ENCODE results near the gene TRAF5. TPM values are rescaled to one million over a fixed set of nuclear protein-coding genes. Genes with fewer than 3 reads are reported as not detected.

The TRAF5 gene
- total and polyA plus RNA-seq, 4 donors: 0.68 to 3.3 (median 1.6) TPM

DNA sequence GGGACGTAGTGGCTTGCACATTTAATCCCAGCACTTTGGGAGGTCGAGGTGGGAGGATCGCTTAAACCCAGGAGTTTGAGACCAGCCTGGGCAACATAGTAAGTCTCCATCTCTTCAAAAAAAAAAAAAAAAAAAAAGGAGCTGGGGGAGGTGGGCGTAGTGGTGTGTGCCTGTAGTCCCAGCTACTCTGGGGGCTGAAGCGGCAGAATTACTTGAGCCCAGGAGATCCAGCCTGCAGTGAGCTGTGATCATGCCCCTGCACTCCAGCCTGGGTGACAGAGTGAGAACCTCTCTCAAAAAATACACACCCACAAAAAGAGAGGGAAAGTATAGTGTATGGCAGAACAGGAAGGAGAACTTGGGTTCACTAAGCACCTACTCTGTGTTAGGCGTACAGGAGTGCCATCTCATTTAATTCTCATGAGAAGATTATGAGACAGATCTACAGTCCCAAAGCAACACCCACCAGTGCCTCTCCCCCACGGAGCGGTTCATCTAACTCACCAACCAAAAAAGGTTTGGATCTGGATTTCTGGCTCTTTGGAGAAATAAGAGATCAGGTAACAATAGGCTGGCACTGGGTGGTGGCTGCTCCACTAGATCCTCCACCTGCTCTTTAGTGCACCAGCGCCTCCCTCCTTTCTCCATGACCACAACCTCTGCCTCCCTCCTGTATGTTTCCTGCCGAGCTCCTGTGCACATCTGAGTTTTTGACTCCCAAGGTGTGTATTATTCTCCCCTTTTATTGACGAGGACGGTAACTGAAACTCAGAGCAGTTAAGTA, 1.4 kb upstream of the TRAF5 start (continued):
- TF ChIP-seq, protein P1, sequence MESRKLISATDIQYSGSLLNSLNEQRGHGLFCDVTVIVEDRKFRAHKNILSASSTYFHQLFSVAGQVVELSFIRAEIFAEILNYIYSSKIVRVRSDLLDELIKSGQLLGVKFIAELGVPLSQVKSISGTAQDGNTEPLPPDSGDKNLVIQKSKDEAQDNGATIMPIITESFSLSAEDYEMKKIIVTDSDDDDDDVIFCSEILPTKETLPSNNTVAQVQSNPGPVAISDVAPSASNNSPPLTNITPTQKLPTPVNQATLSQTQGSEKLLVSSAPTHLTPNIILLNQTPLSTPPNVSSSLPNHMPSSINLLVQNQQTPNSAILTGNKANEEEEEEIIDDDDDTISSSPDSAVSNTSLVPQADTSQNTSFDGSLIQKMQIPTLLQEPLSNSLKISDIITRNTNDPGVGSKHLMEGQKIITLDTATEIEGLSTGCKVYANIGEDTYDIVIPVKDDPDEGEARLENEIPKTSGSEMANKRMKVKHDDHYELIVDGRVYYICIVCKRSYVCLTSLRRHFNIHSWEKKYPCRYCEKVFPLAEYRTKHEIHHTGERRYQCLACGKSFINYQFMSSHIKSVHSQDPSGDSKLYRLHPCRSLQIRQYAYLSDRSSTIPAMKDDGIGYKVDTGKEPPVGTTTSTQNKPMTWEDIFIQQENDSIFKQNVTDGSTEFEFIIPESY (IDR thresholded peaks at IDR 0.05): no peak
- TF ChIP-seq FOXA2 (IDR thresholded peaks at IDR 0.05) (no peak), SP1 (IDR thresholded peaks at IDR 0.05) (no peak), HNF4A (conservative IDR thresholded peaks at IDR 0.05) (no peak), GABPA (IDR thresholded peaks at IDR 0.05 in 1 of 2, conservative IDR thresholded peaks at IDR 0.05 in 1 of 2) (no peak), ATF3 (IDR thresholded peaks at IDR 0.05) (no peak)

DNA sequence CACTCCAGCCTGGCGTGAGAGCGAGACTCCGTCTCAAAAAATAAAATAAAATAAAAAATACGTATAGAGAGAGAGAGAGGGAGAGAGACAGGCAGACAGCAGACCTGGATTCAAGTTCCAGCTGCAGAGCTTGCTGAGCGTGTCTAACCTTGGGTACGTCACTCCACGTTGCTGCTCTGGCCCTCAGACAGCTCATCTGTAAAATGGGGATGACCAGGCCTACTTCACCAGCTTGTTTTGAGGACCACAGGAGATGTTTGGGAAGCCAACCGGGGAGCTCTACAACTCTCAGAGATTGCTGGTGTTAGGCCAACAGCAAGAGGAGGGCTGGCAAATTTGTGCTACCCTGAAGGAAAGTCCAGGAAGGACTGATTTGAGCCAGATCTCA, 499 bp upstream of the TRAF5 start:
- no peak for DNase-seq (ENCODE audit: low spot score)
- TF ChIP-seq, protein P1 (IDR thresholded peaks at IDR 0.05): no peak
- TF ChIP-seq REST (IDR thresholded peaks at IDR 0.05): no peak
- peaks cover 3 to 10% (median 3%) of the 10 kb centered on the region in 4 donors for H3K4me1 ChIP-seq (ENCODE audit: control insufficient read depth in 4 of 4, insufficient read depth in 4 of 4, low read length in 3 of 4)
- no peaks in the 10 kb centered on the region for H3K27me3 ChIP-seq (ENCODE audit: control insufficient read depth in 4 of 4, insufficient read depth in 4 of 4, low read length in 3 of 4)
- no peaks in the 10 kb centered on the region for H3K36me3 ChIP-seq (ENCODE audit: control insufficient read depth in 4 of 4, insufficient read depth in 3 of 4, low read depth in 1 of 4, low read length in 3 of 4)
- no peaks in the 10 kb centered on the region for H3K9me3 ChIP-seq (ENCODE audit: control insufficient read depth in 4 of 4, low read length in 3 of 4)
- peak overlapping the region in 1 of 2 donors; percentile 21 for H3K27ac ChIP-seq (ENCODE audit: low read depth in 1 of 2, low read length in 2 of 2)
- H3K4me3 ChIP-seq (ENCODE audit: low read depth in 1 of 3, low read length in 3 of 3): peak overlapping the region; percentile 60 to 80 (median 75)
- 89% methylated on average over 8 of the region's 8 CpGs for WGBS
- peak overlapping the region in 1 of 2 donors; percentile 43 for H3K9ac ChIP-seq (ENCODE audit: low read depth in 1 of 2, low read length in 2 of 2)

- peak overlapping the region in 1 of 2 donors; percentile 53 for H3K27ac ChIP-seq (ENCODE audit: low read depth in 1 of 2, low read length in 2 of 2)
- no peaks in the 10 kb centered on the region for H3K9me3 ChIP-seq (ENCODE audit: control insufficient read depth in 4 of 4, low read length in 3 of 4)
- H3K4me3 ChIP-seq (ENCODE audit: low read depth in 1 of 3, low read length in 3 of 3): peak overlapping the region; percentile 26 to 80 (median 60)
- H3K4me1 ChIP-seq (ENCODE audit: control insufficient read depth in 4 of 4, insufficient read depth in 4 of 4, low read length in 3 of 4): peaks cover 3 to 10% (median 3%) of the 10 kb centered on the region in 4 donors
- no peaks in the 10 kb centered on the region for H3K36me3 ChIP-seq (ENCODE audit: control insufficient read depth in 4 of 4, insufficient read depth in 3 of 4, low read depth in 1 of 4, low read length in 3 of 4)
- no peak for DNase-seq (ENCODE audit: low spot score)
- peak overlapping the region; percentile 18 to 59 for H3K9ac ChIP-seq (ENCODE audit: low read depth in 1 of 2, low read length in 2 of 2)
- 50% methylated on average over 16 of the region's 16 CpGs for WGBS
- H3K27me3 ChIP-seq (ENCODE audit: control insufficient read depth in 4 of 4, insufficient read depth in 4 of 4, low read length in 3 of 4): no peaks in the 10 kb centered on the region
- TF ChIP-seq NR2F2 (IDR thresholded peaks at IDR 0.05) (no peak), RAD21 (IDR thresholded peaks at IDR 0.05) (no peak), GABPA (IDR thresholded peaks at IDR 0.05 in 1 of 2, conservative IDR thresholded peaks at IDR 0.05 in 1 of 2) (no peak), RXRA (IDR thresholded peaks at IDR 0.05) (no peak), TAF1 (conservative IDR thresholded peaks at IDR 0.05) (no peak)
- TF ChIP-seq, protein P1 (IDR thresholded peaks at IDR 0.05): no peak
- TF ChIP-seq, protein P2, sequence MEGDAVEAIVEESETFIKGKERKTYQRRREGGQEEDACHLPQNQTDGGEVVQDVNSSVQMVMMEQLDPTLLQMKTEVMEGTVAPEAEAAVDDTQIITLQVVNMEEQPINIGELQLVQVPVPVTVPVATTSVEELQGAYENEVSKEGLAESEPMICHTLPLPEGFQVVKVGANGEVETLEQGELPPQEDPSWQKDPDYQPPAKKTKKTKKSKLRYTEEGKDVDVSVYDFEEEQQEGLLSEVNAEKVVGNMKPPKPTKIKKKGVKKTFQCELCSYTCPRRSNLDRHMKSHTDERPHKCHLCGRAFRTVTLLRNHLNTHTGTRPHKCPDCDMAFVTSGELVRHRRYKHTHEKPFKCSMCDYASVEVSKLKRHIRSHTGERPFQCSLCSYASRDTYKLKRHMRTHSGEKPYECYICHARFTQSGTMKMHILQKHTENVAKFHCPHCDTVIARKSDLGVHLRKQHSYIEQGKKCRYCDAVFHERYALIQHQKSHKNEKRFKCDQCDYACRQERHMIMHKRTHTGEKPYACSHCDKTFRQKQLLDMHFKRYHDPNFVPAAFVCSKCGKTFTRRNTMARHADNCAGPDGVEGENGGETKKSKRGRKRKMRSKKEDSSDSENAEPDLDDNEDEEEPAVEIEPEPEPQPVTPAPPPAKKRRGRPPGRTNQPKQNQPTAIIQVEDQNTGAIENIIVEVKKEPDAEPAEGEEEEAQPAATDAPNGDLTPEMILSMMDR (IDR thresholded peaks at IDR 0.05; ENCODE audit: low read depth, low read length, missing input control): no peak
Measured at GRCh38 chr1:211327346-211327921, 801 bp downstream of the TRAF5 start.
